CD14-positive monocyte (primary cell): ENCODE data around the gene CD300E. TPM values are rescaled to one million over a fixed set of nuclear protein-coding genes. Genes with fewer than 3 reads are reported as not detected.
A peak's percentile ranks its signal among the peaks of the same experiment; 100 is the strongest.

Source experiments
- DNase-seq, 3 donors: peaks; one replicate each; pipeline ENCODE4 v3.0.0-alpha.2; 2011 to 2022
- H2AFZ ChIP-seq: 2 replicates; pipeline ENCODE4 v1.6.0; 2012; ENCODE audit warnings: mild to moderate bottlenecking, low read depth, low read length, inconsistent platforms; ENCODE audit not compliant: insufficient read depth, poor library complexity, severe bottlenecking
- H3K27ac ChIP-seq, 2 donors: 1 replicate in 1 of 2; 2 replicates in 1 of 2; pipeline ENCODE4 v1.5.1; 2012 to 2013; ENCODE audit warnings: low read length in 2 of 2, control low read depth in 1 of 2, inconsistent platforms in 1 of 2, low read depth in 1 of 2, mild to moderate bottlenecking in 1 of 2
- H3K27me3 ChIP-seq, 2 donors: one replicate each; pipeline versions ENCODE4 v1.6.0 to v1.6.1; 2011 to 2013; ENCODE audit warnings: low read length in 2 of 2; ENCODE audit not compliant: control insufficient read depth in 2 of 2, insufficient read depth in 2 of 2
- H3K36me3 ChIP-seq, 2 donors: replicated peaks in 1 of 2; 1 replicate in 1 of 2; 2 replicates in 1 of 2; pipeline versions ENCODE4 v1.5.1 to v1.6.1; 2012 to 2013; ENCODE audit warnings: low read length in 2 of 2, control low read depth in 1 of 2, inconsistent platforms in 1 of 2, mild to moderate bottlenecking in 1 of 2; ENCODE audit not compliant: insufficient read depth in 2 of 2, control insufficient read depth in 1 of 2
- H3K4me1 ChIP-seq, 2 donors: 1 replicate in 1 of 2; 2 replicates in 1 of 2; pipeline versions ENCODE4 v1.5.1 to v1.6.1; 2012 to 2013; ENCODE audit warnings: low read length in 2 of 2, control low read depth in 1 of 2, inconsistent platforms in 1 of 2, mild to moderate bottlenecking in 1 of 2, moderate library complexity in 1 of 2; ENCODE audit not compliant: insufficient read depth in 2 of 2, control insufficient read depth in 1 of 2
- H3K4me2 ChIP-seq: replicated peaks from 2 replicates; pipeline ENCODE3; 2012; ENCODE audit warnings: low read length, moderate library complexity, mild to moderate bottlenecking; ENCODE audit not compliant: poor library complexity, severe bottlenecking; ENCODE audit errors: extremely low read depth
- H3K4me3 ChIP-seq, 3 experiments: fragments of 200-600 bp in 1 of 3; sonication (generic) in 1 of 3; replicated peaks in 1 of 3; 1 replicate in 2 of 3; 2 replicates in 1 of 3; pipeline ENCODE4 v1.5.1; 2011 to 2013; ENCODE audit warnings: low read length in 3 of 3, mild to moderate bottlenecking in 3 of 3, control low read depth in 2 of 3, low read depth in 2 of 3, inconsistent platforms in 1 of 3, moderate library complexity in 1 of 3
- H3K79me2 ChIP-seq: 2 replicates; pipeline ENCODE4 v1.6.0; 2012; ENCODE audit warnings: mild to moderate bottlenecking, control low read depth, inconsistent platforms, low read length, moderate library complexity; ENCODE audit not compliant: insufficient read depth
- H3K9ac ChIP-seq: 2 replicates; pipeline ENCODE4 v1.6.0; 2017; ENCODE audit warnings: low read length, mild to moderate bottlenecking; ENCODE audit not compliant: insufficient read depth, poor library complexity, severe bottlenecking
- H3K9me3 ChIP-seq, 2 donors: replicated peaks in 1 of 2; 1 replicate in 1 of 2; 2 replicates in 1 of 2; pipeline versions ENCODE4 v1.5.1 to v1.6.1; 2012 to 2013; ENCODE audit warnings: low read length in 2 of 2, control low read depth in 1 of 2; ENCODE audit not compliant: control insufficient read depth in 1 of 2, insufficient read depth in 1 of 2
- H4K20me1 ChIP-seq: 2 replicates; pipeline ENCODE4 v1.6.0; 2012; ENCODE audit warnings: mild to moderate bottlenecking, low read length, control low read depth, moderate library complexity; ENCODE audit not compliant: insufficient read depth
- H3K27ac Mint-ChIP-seq, 7 donors: one replicate each; pipeline ENCODE4 v1.8.0; 2020; ENCODE audit warnings: mild to moderate bottlenecking in 7 of 7, mixed read lengths in 7 of 7, moderate library complexity in 6 of 7, inconsistent platforms in 2 of 7
- H3K27me3 Mint-ChIP-seq, 3 donors: one replicate each; pipeline ENCODE4 v1.8.0; 2021 to 2022; ENCODE audit warnings: low read depth in 3 of 3, mild to moderate bottlenecking in 3 of 3, mixed read lengths in 3 of 3, moderate library complexity in 3 of 3, inconsistent platforms in 1 of 3
- H3K36me3 Mint-ChIP-seq, 2 donors: one replicate each; pipeline ENCODE4 v1.8.0; 2020; ENCODE audit warnings: mixed read lengths in 2 of 2, inconsistent platforms in 1 of 2, mild to moderate bottlenecking in 1 of 2
- H3K4me1 Mint-ChIP-seq: one replicate; pipeline ENCODE4 v1.8.0; 2020; ENCODE audit warnings: mild to moderate bottlenecking, mixed read lengths
- H3K4me3 Mint-ChIP-seq, 2 donors: one replicate each; pipeline ENCODE4 v1.8.0; 2020; ENCODE audit warnings: mild to moderate bottlenecking in 2 of 2, mixed read lengths in 2 of 2, moderate library complexity in 1 of 2
- H3K9me3 Mint-ChIP-seq, 7 donors: one replicate each; pipeline ENCODE4 v1.8.0; 2020 to 2022; ENCODE audit warnings: mixed read lengths in 7 of 7, mild to moderate bottlenecking in 6 of 7, moderate library complexity in 6 of 7, inconsistent platforms in 2 of 7
- CTCF ChIP-seq: fragments of 200-600 bp; IDR thresholded peaks from one replicate; pipeline ENCODE4 v1.8.0; 2022; ENCODE audit warnings: antibody characterized with exemption, mild to moderate bottlenecking
- WGBS: methylation state at CpG from one replicate; pipeline ENCODE4 v1.1.5; 2013; ENCODE audit warnings: missing lambda C conversion rate; ENCODE audit not compliant: insufficient coverage; 5-methylcytosine and 5-hydroxymethylcytosine counted together
- intact Hi-C, 2 donors: fragments of 100-400 bp; cut with micrococcal nuclease; formaldehyde crosslinking; loops; one replicate each; pipeline versions ENCODE4 v1.15.0 to v1.15.1; 2023
- polyA minus RNA-seq: library from RNA; depleted of rRNA, polyadenylated mRNA; stranded (reverse); fragments of >200 nt; gene quantifications from 2 replicates; pipeline ENCODE4 v1.2.3, GENCODE V29; 2012
- polyA plus RNA-seq, 3 donors: library from polyadenylated mRNA; depleted of rRNA in 1 of 3; unstranded in 2 of 3; stranded (reverse) in 1 of 3; fragments of 300-500 nt in 2 of 3; fragments of >200 nt in 1 of 3; fragmentation: Illumina TruSeq in 2 of 3; gene quantifications; 1 replicate in 2 of 3; 2 replicates in 1 of 3; pipeline ENCODE4 v1.2.3, GENCODE V29; 2012 to 2021
- total RNA-seq, 12 experiments: library from RNA in 1 of 12; stranded (reverse) in 1 of 12; fragments of 120-200 nt in 1 of 12; gene quantifications; one replicate each; pipeline ENCODE4 v1.2.4 and lab custom pipeline; 2013 to 2026; ENCODE audit warnings: mixed read lengths in 6 of 12, inconsistent platforms in 1 of 12

CD300E gene
- 220 TPM for total RNA-seq (2013)
- polyA plus RNA-seq, result 100 to 1,000 TPM in 2 of 3 donors, 10 to 100 TPM in 1; 65.0 to 228 (median 122) TPM
- polyA minus RNA-seq, result 96.4 and 135 TPM in 2 replicates
- 243 to 1,153 (median 786) reads per million in 11 experiments for total RNA-seq (lab: John Stamatoyannopoulos, UW)

- Mint-ChIP-seq H3K27me3 (peaks cover 3 to 4% (median 3%) of the 10 kb centered on the region in 3 donors), H3K9me3 (peaks cover 0 to 7% (median 1%) of the 10 kb centered on the region in 7 donors), H3K4me3 (peak within 1 kb of the TSS; percentile 93 to 100), H3K36me3 (peaks cover 7 to 49% of the 10 kb centered on the region in 2 donors), H3K4me1 (peaks cover 87% of the 10 kb centered on the region), H3K27ac (peak within 1 kb of the TSS; percentile 93 to 99 (median 97))
- Histone ChIP-seq H3K4me1 (peaks cover 76 to 85% of the 10 kb centered on the region in 2 donors), H3K27ac (peak within 1 kb of the TSS; percentile 91 to 94), H3K27me3 (no peaks in the 10 kb centered on the region), H2AFZ (no peak within 1 kb of the TSS), H3K36me3 (peaks cover 8 to 21% of the 10 kb centered on the region in 2 donors), H3K4me3 (peak within 1 kb of the TSS; percentile 90 to 99 (median 98)), H3K9ac (peak within 1 kb of the TSS; percentile 75), H3K79me2 (peaks cover 49% of the 10 kb centered on the region), H3K4me2 (peak within 1 kb of the TSS; percentile 96), H3K9me3 (no peaks in the 10 kb centered on the region), H4K20me1 (peaks cover 21% of the 10 kb centered on the region)
- intact Hi-C loops, result loop anchor here in 1 of 2 donors (5.0 kb wide), 1 partner anchor 91 kb away; the partner anchor contains the start of gene CD300LB
- TF ChIP-seq CTCF, result no peak
- peak; percentile 83 to 96 (median 95) for DNase-seq
- 0% methylated on average over 4 of the region's 5 CpGs for WGBS
Measured at GRCh38 chr17:74623693-74624093, at the start of gene CD300E. Gene CD300E, minus strand, starts transcription at chr17:74623738. Its CDS starts 117 bp downstream, at chr17:74623621.

- Histone ChIP-seq H3K4me1 (peaks cover 0 to 2% of the 10 kb centered on the region in 2 donors), H3K4me2 (peak overlapping the region; percentile 6), H4K20me1 (peaks cover 7% of the 10 kb centered on the region), H3K36me3 (no peaks in the 10 kb centered on the region), H3K27ac (no peak overlapping the region), H3K9ac (no peak overlapping the region), H3K4me3 (no peak overlapping the region), H3K79me2 (no peaks in the 10 kb centered on the region), H3K27me3 (peaks cover 34 to 50% of the 10 kb centered on the region in 2 donors), H2AFZ (no peak overlapping the region), H3K9me3 (peaks cover 0 to 3% of the 10 kb centered on the region in 2 donors)
- Mint-ChIP-seq H3K4me1 (peaks cover 3% of the 10 kb centered on the region), H3K4me3 (peak overlapping the region in 1 of 2 donors; percentile 74), H3K27ac (peak overlapping the region in 1 of 7 donors; percentile 19), H3K36me3 (peaks cover 0 to 3% of the 10 kb centered on the region in 2 donors), H3K27me3 (peaks cover 48 to 60% (median 49%) of the 10 kb centered on the region in 3 donors), H3K9me3 (peaks cover 0 to 12% (median 7%) of the 10 kb centered on the region in 7 donors)
- peak; percentile 77 to 81 (median 77) for DNase-seq
- no peak for TF ChIP-seq CTCF
- WGBS, result 11% methylated on average over 52 of the region's 57 CpGs
- intact Hi-C loops, result loop anchor here (5.0 kb wide), 2 partner anchors 41 to 66 kb away; partner anchors contain the start of genes CD300LF (in 1 of the 2) and RAB37 (in 1 of the 2)
Measured at GRCh38 chr17:74671031-74671771, 47.7 kb upstream of the CD300E start.
